ENCODE measurements around the gene RRP1B.

DNA sequence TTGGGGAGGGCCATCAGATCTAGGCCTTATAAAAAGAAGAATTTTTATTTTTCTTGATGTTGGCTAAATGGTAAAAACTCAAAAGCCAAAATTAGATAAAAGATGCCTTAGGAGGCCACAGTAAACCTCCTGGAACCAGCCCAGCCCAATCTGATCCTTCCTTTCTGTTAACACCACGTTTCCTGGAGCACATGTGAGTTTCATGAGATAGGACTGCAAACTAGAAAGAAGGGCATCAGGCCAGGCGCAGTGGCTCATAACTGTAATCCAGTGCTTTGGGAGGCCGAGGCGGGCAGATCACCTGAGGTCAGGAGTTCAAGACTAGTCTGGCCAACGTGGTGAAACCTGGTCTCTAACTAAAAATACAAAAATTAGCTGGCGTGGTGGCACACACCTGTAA lies 6.7 kb upstream of the RRP1B start:
- TF ChIP-seq, protein P1, sequence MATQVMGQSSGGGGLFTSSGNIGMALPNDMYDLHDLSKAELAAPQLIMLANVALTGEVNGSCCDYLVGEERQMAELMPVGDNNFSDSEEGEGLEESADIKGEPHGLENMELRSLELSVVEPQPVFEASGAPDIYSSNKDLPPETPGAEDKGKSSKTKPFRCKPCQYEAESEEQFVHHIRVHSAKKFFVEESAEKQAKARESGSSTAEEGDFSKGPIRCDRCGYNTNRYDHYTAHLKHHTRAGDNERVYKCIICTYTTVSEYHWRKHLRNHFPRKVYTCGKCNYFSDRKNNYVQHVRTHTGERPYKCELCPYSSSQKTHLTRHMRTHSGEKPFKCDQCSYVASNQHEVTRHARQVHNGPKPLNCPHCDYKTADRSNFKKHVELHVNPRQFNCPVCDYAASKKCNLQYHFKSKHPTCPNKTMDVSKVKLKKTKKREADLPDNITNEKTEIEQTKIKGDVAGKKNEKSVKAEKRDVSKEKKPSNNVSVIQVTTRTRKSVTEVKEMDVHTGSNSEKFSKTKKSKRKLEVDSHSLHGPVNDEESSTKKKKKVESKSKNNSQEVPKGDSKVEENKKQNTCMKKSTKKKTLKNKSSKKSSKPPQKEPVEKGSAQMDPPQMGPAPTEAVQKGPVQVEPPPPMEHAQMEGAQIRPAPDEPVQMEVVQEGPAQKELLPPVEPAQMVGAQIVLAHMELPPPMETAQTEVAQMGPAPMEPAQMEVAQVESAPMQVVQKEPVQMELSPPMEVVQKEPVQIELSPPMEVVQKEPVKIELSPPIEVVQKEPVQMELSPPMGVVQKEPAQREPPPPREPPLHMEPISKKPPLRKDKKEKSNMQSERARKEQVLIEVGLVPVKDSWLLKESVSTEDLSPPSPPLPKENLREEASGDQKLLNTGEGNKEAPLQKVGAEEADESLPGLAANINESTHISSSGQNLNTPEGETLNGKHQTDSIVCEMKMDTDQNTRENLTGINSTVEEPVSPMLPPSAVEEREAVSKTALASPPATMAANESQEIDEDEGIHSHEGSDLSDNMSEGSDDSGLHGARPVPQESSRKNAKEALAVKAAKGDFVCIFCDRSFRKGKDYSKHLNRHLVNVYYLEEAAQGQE (IDR thresholded peaks at IDR 0.05; ENCODE audit: insufficient read depth in 1 of 2, low read depth in 2 of 2, low read length in 2 of 2) = no peak
- TF ChIP-seq POLR2AphosphoS5 (IDR thresholded peaks at IDR 0.05; ENCODE audit: low read depth, low read length) = no peak
- TF ChIP-seq TAF1 (IDR thresholded peaks at IDR 0.05; ENCODE audit: borderline replicate concordance, insufficient read depth, low read length) = no peak

Measured in PFSK-1 (cell line).